B cell (primary cell): ENCODE data around the gene PDAP1. TPM values are rescaled to one million over a fixed set of nuclear protein-coding genes. Genes with fewer than 3 reads are reported as not detected.

Source experiments
- ATAC-seq: fragments of 200-7000 bp; cut with Tn5 transposase; one replicate; pipeline ENCODE4 v1.10.0; 2021; ENCODE audit warnings: low read depth, mild to moderate bottlenecking, moderate number of reproducible peaks, moderate library complexity
- CTCF ChIA-PET: fragments of 350-600 bp; sonication (Branson Sonifier 250); formaldehyde crosslinking; loops from one replicate; lab custom pipeline; 2021; ENCODE audit warnings: antibody characterized with exemption, inconsistent platforms; lab: Charles Lee
- POLR2A ChIA-PET: fragments of 350-600 bp; sonication (Branson Sonifier 250); formaldehyde crosslinking; loops from one replicate; lab custom pipeline; 2021; ENCODE audit warnings: antibody characterized with exemption; lab: Charles Lee
- DNase-seq: peaks from one replicate; pipeline ENCODE4 v3.0.0; 2013
- H2AFZ ChIP-seq: 2 replicates; pipeline ENCODE4 v1.6.1; 2012; ENCODE audit warnings: mild to moderate bottlenecking, low read depth, low read length; ENCODE audit not compliant: insufficient read depth, poor library complexity, severe bottlenecking
- H3K27ac ChIP-seq, 2 donors: 1 replicate in 1 of 2; 2 replicates in 1 of 2; pipeline ENCODE4 v1.5.1; 2012 to 2013; ENCODE audit warnings: low read length in 2 of 2, mild to moderate bottlenecking in 2 of 2, moderate library complexity in 1 of 2
- H3K27me3 ChIP-seq, 4 experiments: fragments of 200-600 bp in 1 of 4; sonication (generic) in 1 of 4; replicated peaks in 1 of 4; 1 replicate in 2 of 4; 2 replicates in 2 of 4; pipeline versions ENCODE4 v1.6.1 to v1.7.0; 2013 to 2016; ENCODE audit warnings: low read length in 3 of 4, mild to moderate bottlenecking in 2 of 4, mixed read lengths in 1 of 4, moderate library complexity in 1 of 4; ENCODE audit not compliant: insufficient read depth in 4 of 4, control insufficient read depth in 3 of 4; ENCODE audit errors: control extremely low read depth in 1 of 4
- H3K36me3 ChIP-seq, 2 experiments: replicated peaks in 1 of 2; 1 replicate in 1 of 2; 2 replicates in 1 of 2; pipeline versions ENCODE4 v1.6.1 to v1.7.1; 2013; ENCODE audit warnings: low read length in 1 of 2; ENCODE audit not compliant: insufficient read depth in 2 of 2, control insufficient read depth in 1 of 2; ENCODE audit errors: control extremely low read depth in 1 of 2, extremely low read depth in 1 of 2
- H3K4me1 ChIP-seq, 2 donors: fragments of 200-600 bp in 1 of 2; sonication (generic) in 1 of 2; 1 replicate in 1 of 2; 2 replicates in 1 of 2; pipeline versions ENCODE4 v1.5.1 to v1.6.1; 2013 to 2017; ENCODE audit warnings: low read length in 2 of 2; ENCODE audit not compliant: control insufficient read depth in 2 of 2, insufficient read depth in 2 of 2
- H3K4me2 ChIP-seq: replicated peaks from 2 replicates; pipeline ENCODE3; 2012; ENCODE audit warnings: mild to moderate bottlenecking, low read depth, low read length; ENCODE audit not compliant: poor library complexity, severe bottlenecking
- H3K4me3 ChIP-seq, 5 experiments: fragments of 200-600 bp in 1 of 5; sonication (generic) in 1 of 5; 1 replicate in 3 of 5; 2 replicates in 2 of 5; pipeline versions ENCODE4 v1.5.1 to v1.7.0; 2011 to 2016; ENCODE audit warnings: low read length in 4 of 5, mild to moderate bottlenecking in 4 of 5, low read depth in 2 of 5, control low read depth in 1 of 5, moderate library complexity in 1 of 5; ENCODE audit not compliant: insufficient read depth in 1 of 5; ENCODE audit errors: control extremely low read depth in 1 of 5, extremely low read depth in 1 of 5
- H3K79me2 ChIP-seq: fragments of 200-600 bp; sonication (generic); one replicate; pipeline ENCODE4 v1.6.0; 2016; ENCODE audit warnings: low read length; ENCODE audit not compliant: control insufficient read depth, insufficient read depth
- H3K9ac ChIP-seq: fragments of 200-600 bp; sonication (generic); 2 replicates; pipeline ENCODE4 v1.6.1; 2017; ENCODE audit warnings: mild to moderate bottlenecking, low read length, moderate library complexity
- H3K9me3 ChIP-seq, 3 donors: one replicate each; pipeline versions ENCODE4 v1.6.1 to v1.7.1; 2013; ENCODE audit warnings: low read length in 2 of 3; ENCODE audit not compliant: control insufficient read depth in 2 of 3, insufficient read depth in 1 of 3; ENCODE audit errors: control extremely low read depth in 1 of 3
- H4K20me1 ChIP-seq: 2 replicates; pipeline ENCODE4 v1.6.0; 2012; ENCODE audit warnings: mild to moderate bottlenecking, low read length; ENCODE audit not compliant: insufficient read depth, control insufficient read depth, poor library complexity, severe bottlenecking
- H3K27ac Mint-ChIP-seq: one replicate; pipeline ENCODE4 v1.8.0; 2021; ENCODE audit warnings: mixed read lengths
- H3K27me3 Mint-ChIP-seq: one replicate; pipeline ENCODE4 v1.8.0; 2021; ENCODE audit warnings: mixed read lengths
- H3K4me1 Mint-ChIP-seq: one replicate; pipeline ENCODE4 v1.8.0; 2021; ENCODE audit warnings: mixed read lengths
- H3K4me3 Mint-ChIP-seq: one replicate; pipeline ENCODE4 v1.8.0; 2021; ENCODE audit warnings: mixed read lengths
- H3K9me3 Mint-ChIP-seq: one replicate; pipeline ENCODE4 v1.8.0; 2022; ENCODE audit warnings: mixed read lengths; ENCODE audit not compliant: insufficient read depth
- CTCF ChIP-seq: fragments of 200-600 bp; IDR thresholded peaks from one replicate; pipeline ENCODE4 v1.8.0; 2022; ENCODE audit warnings: antibody characterized with exemption, mild to moderate bottlenecking
- EZH2 ChIP-seq: IDR thresholded peaks from 2 replicates; pipeline ENCODE4 v1.6.1; 2012; ENCODE audit warnings: borderline replicate concordance, low read depth, mild to moderate bottlenecking, moderate library complexity, low read length; ENCODE audit not compliant: insufficient read depth, poor library complexity, severe bottlenecking
- WGBS: methylation state at CpG from one replicate; pipeline ENCODE4 v1.1.5; 2013; ENCODE audit warnings: missing lambda C conversion rate; ENCODE audit not compliant: insufficient coverage; 5-methylcytosine and 5-hydroxymethylcytosine counted together
- intact Hi-C: fragments of 100-400 bp; cut with micrococcal nuclease; formaldehyde crosslinking; loops from one replicate; pipeline ENCODE4 v1.10.0; 2022
- polyA plus RNA-seq: library from polyadenylated mRNA; depleted of rRNA; stranded (reverse); fragments of >200 nt; gene quantifications from 2 replicates; pipeline ENCODE4 v1.2.3, GENCODE V29; 2012
- total RNA-seq, 2 donors: library from RNA; stranded (reverse); fragments of 120-200 nt in 1 of 2; gene quantifications; 1 replicate in 1 of 2; 2 replicates in 1 of 2; pipeline versions ENCODE4 v1.2.3 to v1.2.4, GENCODE V29; 2013 to 2022

Gene PDAP1
- total and polyA plus RNA-seq, 2 donors (not counting 1 experiment from before 2014, with no cell fraction given), result 19.2 to 60.4 TPM

DNA sequence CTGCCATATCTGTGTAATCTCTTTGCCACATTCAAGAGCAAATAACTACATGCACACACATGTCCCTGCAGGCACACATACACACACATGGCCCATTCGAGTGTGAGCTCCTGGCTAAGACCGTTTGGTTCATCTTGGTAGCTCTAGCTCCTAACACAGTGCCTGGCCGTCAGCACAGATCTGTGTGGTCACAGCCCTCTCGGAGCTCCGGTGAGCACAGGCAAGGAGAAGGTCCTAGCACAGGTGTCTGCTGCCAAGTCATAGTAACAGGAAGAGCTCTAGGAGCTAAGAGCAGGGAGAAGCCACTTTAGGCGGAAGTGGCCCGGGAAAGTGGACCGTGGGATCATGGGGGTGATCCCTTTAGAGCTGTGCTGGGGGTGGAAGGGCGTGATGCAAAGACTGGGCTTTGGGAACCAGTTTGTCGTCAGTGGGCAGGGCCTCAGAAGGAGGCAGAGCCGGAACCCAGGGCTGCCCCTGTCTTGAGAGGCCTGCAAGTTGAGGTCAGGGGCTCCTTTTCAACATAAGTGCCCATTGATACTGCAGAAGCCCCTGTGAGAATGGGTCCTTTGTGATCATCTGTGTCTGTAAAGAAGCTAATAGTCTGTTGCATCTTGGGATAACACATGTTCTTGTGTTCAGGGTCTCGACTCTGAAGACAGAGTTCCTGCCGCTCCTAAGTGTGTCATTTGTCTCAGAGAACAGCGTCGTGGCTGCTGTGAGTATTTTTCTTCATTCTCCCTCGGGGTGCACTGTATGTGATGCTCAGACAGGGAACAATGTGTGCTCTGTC is 50.5 kb downstream of the PDAP1 start:
- ChIA-PET CTCF (interaction anchor here (1.1 kb wide), 1 partner anchor 58 kb away, joined by 3 read pairs; no protein-coding TSS in a partner anchor), POLR2A (no interaction called here)
- H3K36me3 ChIP-seq, result peaks cover 0 to 64% of the 10 kb centered on the region in 2 experiments
- H3K4me2 ChIP-seq, result no peak overlapping the region
- peaks cover 2% of the 10 kb centered on the region for H3K79me2 ChIP-seq
- H3K27me3 ChIP-seq, result no peaks in the 10 kb centered on the region
- H3K9me3 ChIP-seq, result no peaks in the 10 kb centered on the region
- no peaks in the 10 kb centered on the region for H4K20me1 ChIP-seq
- Mint-ChIP-seq H3K4me3 (no peak overlapping the region), H3K27ac (no peak overlapping the region), H3K9me3 (no peaks in the 10 kb centered on the region), H3K27me3 (no peaks in the 10 kb centered on the region), H3K4me1 (no peaks in the 10 kb centered on the region)
- ATAC-seq (no peak), DNase-seq (no peak)
- no peaks in the 10 kb centered on the region for H3K4me1 ChIP-seq
- H2AFZ ChIP-seq, result no peak overlapping the region
- no peak overlapping the region for H3K4me3 ChIP-seq
- intact Hi-C loops, result no loop called here
- H3K27ac ChIP-seq, result no peak overlapping the region
- 98% methylated on average over 16 of the region's 16 CpGs for WGBS
- H3K9ac ChIP-seq, result no peak overlapping the region
- no peak for TF ChIP-seq CTCF
- no peak for TF ChIP-seq EZH2

GRCh38 chr7:99355098-99355497 is 53.3 kb downstream of the PDAP1 start:
- no peak overlapping the region for H3K4me2 ChIP-seq
- WGBS, result 99% methylated on average over 6 of the region's 7 CpGs
- no peak overlapping the region for H2AFZ ChIP-seq
- peaks cover 6% of the 10 kb centered on the region for H3K79me2 ChIP-seq
- peaks cover 3 to 64% of the 10 kb centered on the region in 2 experiments for H3K36me3 ChIP-seq
- Mint-ChIP-seq H3K9me3 (no peaks in the 10 kb centered on the region), H3K27me3 (no peaks in the 10 kb centered on the region), H3K4me1 (no peaks in the 10 kb centered on the region), H3K27ac (no peak overlapping the region), H3K4me3 (no peak overlapping the region)
- intact Hi-C loops, result no loop called here
- H3K27me3 ChIP-seq, result no peaks in the 10 kb centered on the region
- ATAC-seq, result no peak
- no peak overlapping the region for H3K9ac ChIP-seq
- POLR2A ChIA-PET, result no interaction called here
- no peaks in the 10 kb centered on the region for H3K9me3 ChIP-seq
- CTCF ChIA-PET, result interaction anchor here (0.9 kb wide), 1 partner anchor 42 kb away, joined by 4 read pairs; no protein-coding TSS in a partner anchor
- no peaks in the 10 kb centered on the region for H4K20me1 ChIP-seq
- TF ChIP-seq CTCF (no peak), EZH2 (no peak)
- H3K4me3 ChIP-seq, result no peak overlapping the region
- DNase-seq, result no peak
- no peaks in the 10 kb centered on the region for H3K4me1 ChIP-seq
- H3K27ac ChIP-seq, result no peak overlapping the region
